H1 (cell line): ENCODE results near the gene USH2A. TPM values are rescaled to one million over a fixed set of nuclear protein-coding genes. Genes with fewer than 3 reads are reported as not detected.

ENCODE experiments used
- CTCF ChIA-PET: fragments of 300-600 bp; sonication (Branson Sonifier 250); formaldehyde crosslinking; loops from one replicate; lab custom pipeline; 2021; ENCODE audit not compliant: partially characterized antibody; lab: Charles Lee
- POLR2A ChIA-PET: fragments of 300-600 bp; sonication (Branson Sonifier 250); formaldehyde crosslinking; loops from one replicate; lab custom pipeline; 2021; ENCODE audit warnings: inconsistent platforms; ENCODE audit not compliant: partially characterized antibody; lab: Charles Lee
- DNase-seq, 2 experiments: peaks; one replicate each; pipeline versions ENCODE4 v3.0.0 to v3.0.0-alpha.2; 2010 to 2022; ENCODE audit warnings: low spot score in 2 of 2, low read depth in 1 of 2, mixed read lengths in 1 of 2
- FAIRE-seq: peaks from 2 replicates; lab custom pipeline; 2011; peaks lifted over from hg19 to GRCh38; lab: Jason Lieb, UNC
- H2AFZ ChIP-seq: 2 replicates; pipeline ENCODE4 v1.8.1; 2012; ENCODE audit warnings: low read length, inconsistent platforms
- H2AK5ac ChIP-seq: 2 replicates; pipeline ENCODE4 v1.6.1; 2013; ENCODE audit warnings: low read depth, low read length
- H2BK120ac ChIP-seq: replicated peaks from 2 replicates; pipeline ENCODE3; 2013; ENCODE audit warnings: low read depth, low read length, inconsistent platforms
- H2BK12ac ChIP-seq: 2 replicates; pipeline ENCODE4 v1.6.1; 2013; ENCODE audit warnings: low read depth, low read length
- H2BK15ac ChIP-seq: 2 replicates; pipeline ENCODE4 v1.6.1; 2013; ENCODE audit warnings: low read length
- H2BK20ac ChIP-seq: 2 replicates; pipeline ENCODE4 v1.6.1; 2013; ENCODE audit warnings: low read length
- H2BK5ac ChIP-seq: 2 replicates; pipeline ENCODE4 v1.6.1; 2013; ENCODE audit warnings: low read depth, low read length
- H3K14ac ChIP-seq: 2 replicates; pipeline ENCODE4 v1.6.1; 2013; ENCODE audit warnings: inconsistent platforms; ENCODE audit not compliant: insufficient read length
- H3K18ac ChIP-seq: 2 replicates; pipeline ENCODE4 v1.6.1; 2013; ENCODE audit warnings: low read length; ENCODE audit errors: extremely low read depth
- H3K23ac ChIP-seq: 2 replicates; pipeline ENCODE4 v1.6.1; 2013; ENCODE audit warnings: inconsistent platforms; ENCODE audit not compliant: insufficient read length
- H3K23me2 ChIP-seq: 2 replicates; pipeline ENCODE4 v1.6.1; 2013; ENCODE audit warnings: low read depth, low read length
- H3K27ac ChIP-seq: 2 replicates; pipeline ENCODE4 v1.6.1; 2011; ENCODE audit warnings: low read depth, low read length, inconsistent platforms
- H3K27me3 ChIP-seq, 4 experiments: replicated peaks in 1 of 4; 1 replicate in 1 of 4; 2 replicates in 3 of 4; pipeline versions ENCODE4 v1.6.1 to v1.8.1; 2011 to 2013; ENCODE audit warnings: low read length in 3 of 4, mild to moderate bottlenecking in 3 of 4, inconsistent platforms in 2 of 4, mixed read lengths in 2 of 4, moderate library complexity in 1 of 4; ENCODE audit not compliant: control insufficient read depth in 3 of 4, insufficient read depth in 3 of 4; ENCODE audit errors: extremely low read depth in 1 of 4
- H3K36me3 ChIP-seq, 4 experiments: 2 replicates each; pipeline versions ENCODE4 v1.6.1 to v1.8.1; 2011 to 2013; ENCODE audit warnings: mild to moderate bottlenecking in 4 of 4, low read length in 3 of 4, moderate library complexity in 2 of 4, control low read depth in 1 of 4, inconsistent platforms in 1 of 4; ENCODE audit not compliant: insufficient read depth in 4 of 4, control insufficient read depth in 2 of 4
- H3K4ac ChIP-seq: replicated peaks from 2 replicates; pipeline ENCODE3; 2013; ENCODE audit warnings: low read length, low read depth, mixed read lengths, inconsistent platforms; ENCODE audit not compliant: insufficient read length
- H3K4me1 ChIP-seq, 4 experiments: replicated peaks in 1 of 4; 1 replicate in 1 of 4; 2 replicates in 3 of 4; pipeline versions ENCODE4 v1.6.1 to v1.8.1; 2011 to 2013; ENCODE audit warnings: low read length in 3 of 4, inconsistent platforms in 2 of 4, mixed read lengths in 1 of 4; ENCODE audit not compliant: insufficient read depth in 4 of 4, control insufficient read depth in 3 of 4
- H3K4me2 ChIP-seq, 2 experiments: 2 replicates each; pipeline versions ENCODE4 v1.6.1 to v1.8.1; 2011 to 2013; ENCODE audit warnings: low read depth in 2 of 2, low read length in 2 of 2, control low read depth in 1 of 2, inconsistent platforms in 1 of 2, mild to moderate bottlenecking in 1 of 2; ENCODE audit not compliant: insufficient read depth in 1 of 2
- H3K4me3 ChIP-seq, 4 experiments: fragments of 200-600, 300-600 bp in 1 of 4; sonication (generic), shearing (Covaris generic), sonication (Bioruptor Twin) in 1 of 4; 2 replicates each; pipeline versions ENCODE4 v1.5.1 to v1.8.1; 2011 to 2016; ENCODE audit warnings: low read length in 4 of 4, low read depth in 3 of 4, control low read depth in 2 of 4, inconsistent platforms in 2 of 4, mild to moderate bottlenecking in 2 of 4, mixed read lengths in 1 of 4, moderate library complexity in 1 of 4; ENCODE audit not compliant: insufficient read depth in 2 of 4; ENCODE audit errors: extremely low read depth in 1 of 4
- H3K56ac ChIP-seq: replicated peaks from 2 replicates; pipeline ENCODE3; 2013; ENCODE audit warnings: low read depth, mild to moderate bottlenecking, mixed read lengths, low read length, inconsistent platforms; ENCODE audit not compliant: insufficient read length
- H3K79me1 ChIP-seq: 2 replicates; pipeline ENCODE4 v1.6.1; 2013; ENCODE audit warnings: low read depth, low read length, control low read depth
- H3K79me2 ChIP-seq, 2 experiments: 2 replicates each; pipeline versions ENCODE4 v1.6.1 to v1.8.1; 2012 to 2013; ENCODE audit warnings: low read length in 2 of 2, mild to moderate bottlenecking in 2 of 2, inconsistent platforms in 1 of 2; ENCODE audit not compliant: insufficient read depth in 2 of 2, control insufficient read depth in 1 of 2
- H3K9ac ChIP-seq, 4 experiments: replicated peaks in 1 of 4; 1 replicate in 1 of 4; 2 replicates in 3 of 4; pipeline versions ENCODE4 v1.6.1 to v1.8.1; 2011 to 2013; ENCODE audit warnings: low read depth in 3 of 4, low read length in 3 of 4, control low read depth in 2 of 4, mild to moderate bottlenecking in 2 of 4, moderate library complexity in 2 of 4, inconsistent platforms in 1 of 4; ENCODE audit errors: extremely low read depth in 1 of 4
- H3K9me3 ChIP-seq, 2 experiments: 2 replicates each; pipeline versions ENCODE4 v1.6.1 to v1.8.1; 2012 to 2013; ENCODE audit warnings: mild to moderate bottlenecking in 2 of 2, moderate library complexity in 2 of 2, control low read depth in 1 of 2, inconsistent platforms in 1 of 2, low read depth in 1 of 2, low read length in 1 of 2, mixed read lengths in 1 of 2; ENCODE audit not compliant: insufficient read depth in 2 of 2
- H4K20me1 ChIP-seq, 2 experiments: replicated peaks in 1 of 2; 2 replicates each; pipeline versions ENCODE3 to v1.8.1; 2011 to 2013; ENCODE audit warnings: inconsistent platforms in 2 of 2, low read length in 2 of 2, mild to moderate bottlenecking in 1 of 2; ENCODE audit not compliant: insufficient read depth in 2 of 2, control insufficient read depth in 1 of 2
- H4K5ac ChIP-seq: 2 replicates; pipeline ENCODE4 v1.6.1; 2013; ENCODE audit warnings: low read length, low read depth, mixed read lengths, inconsistent platforms; ENCODE audit not compliant: insufficient read length
- H4K8ac ChIP-seq: 2 replicates; pipeline ENCODE4 v1.8.0; 2013; ENCODE audit warnings: mild to moderate bottlenecking, moderate library complexity, low read length, inconsistent platforms; ENCODE audit not compliant: insufficient read depth; ENCODE audit errors: extremely low read depth
- H4K91ac ChIP-seq: replicated peaks from 2 replicates; pipeline ENCODE3; 2013; ENCODE audit warnings: low read length, mixed read lengths, inconsistent platforms; ENCODE audit not compliant: insufficient read length
- FOSL1 ChIP-seq: IDR thresholded peaks from 2 replicates; pipeline ENCODE4 v1.6.1; 2011; ENCODE audit warnings: mild to moderate bottlenecking, low read depth, low read length, moderate library complexity; ENCODE audit not compliant: insufficient read depth
- SAP30 ChIP-seq: fragments of 300-600 bp; sonication (generic); IDR thresholded peaks from 2 replicates; pipeline ENCODE4 v1.7.1; 2012; ENCODE audit warnings: low read length, moderate library complexity, mild to moderate bottlenecking, inconsistent platforms; ENCODE audit not compliant: insufficient read depth, insufficient replicate concordance
- WGBS, 2 experiments: shearing (Covaris generic) in 1 of 2; methylation state at CpG; one replicate each; pipeline versions ENCODE4 v1.1.6 to v1.1.7; 2013 to 2015; ENCODE audit warnings: low lambda C conversion rate in 2 of 2, mixed read lengths in 2 of 2, inconsistent platforms in 1 of 2, low coverage in 1 of 2, missing lambda C conversion rate in 1 of 2; ENCODE audit not compliant: insufficient replicate concordance in 2 of 2, insufficient coverage in 1 of 2, insufficient read length in 1 of 2; ENCODE audit errors: extremely low coverage in 1 of 2, missing lambda C conversion rate in 1 of 2; 5-methylcytosine and 5-hydroxymethylcytosine counted together
- polyA plus RNA-seq, 7 experiments: library from polyadenylated mRNA; depleted of rRNA in 3 of 7; stranded (reverse) in 5 of 7; unstranded in 2 of 7; fragments of >200 nt in 5 of 7; fragments of 200-250 nt in 2 of 7; gene quantifications; 1 replicate in 5 of 7; 2 replicates in 1 of 7; 4 replicates in 1 of 7; pipeline versions ENCODE4 v1.2.1 to v1.2.3, GENCODE V29; 2011 to 2013; ENCODE audit warnings: missing spikeins in 2 of 7, mixed read lengths in 2 of 7
- total RNA-seq: library from RNA; stranded (reverse); fragmentation: NEBNext Ultra II Directional; extraction: Animal tissue kit (Norgen Biotek cat#: 25700); gene quantifications from 2 replicates; pipeline ENCODE4 v1.2.1, GENCODE V29; 2021

The USH2A gene
- total and polyA plus RNA-seq, 2 of the 8 experiments (the other 6 are each of a cell fraction or from before 2014, with no cell fraction given) = 0.02 to 0.17 TPM

GRCh38 chr1:216459651-216460207 lies 36.5 kb upstream of the USH2A start:
- Histone ChIP-seq H4K91ac (no peak overlapping the region), H3K27me3 (peaks cover 0 to 1% (median 0%) of the 10 kb centered on the region in 4 experiments; a peak in 1 of 7 replicates), H2AFZ (no peak overlapping the region), H4K20me1 (no peaks in the 10 kb centered on the region), H4K5ac (no peak overlapping the region), H2BK20ac (no peak overlapping the region), H3K23ac (no peak overlapping the region), H3K18ac (no peak overlapping the region), H2BK15ac (no peak overlapping the region), H3K4ac (no peak overlapping the region), H2BK5ac (no peak overlapping the region), H3K4me3 (no peak overlapping the region), H4K8ac (no peak overlapping the region), H2BK120ac (no peak overlapping the region), H3K9ac (no peak overlapping the region), H3K27ac (no peak overlapping the region), H3K56ac (no peak overlapping the region), H3K23me2 (no peaks in the 10 kb centered on the region), H2BK12ac (no peak overlapping the region), H2AK5ac (no peak overlapping the region), H3K79me1 (no peaks in the 10 kb centered on the region), H3K4me1 (peaks cover 0 to 4% (median 0%) of the 10 kb centered on the region in 4 experiments; a peak in 1 of 7 replicates), H3K79me2 (no peaks in the 10 kb centered on the region), H3K9me3 (no peaks in the 10 kb centered on the region), H3K36me3 (no peaks in the 10 kb centered on the region), H3K4me2 (no peak overlapping the region)
- CTCF ChIA-PET = no interaction called here
- FAIRE-seq = no peak
- POLR2A ChIA-PET = no interaction called here
- DNase-seq = no peak
- 88% methylated on average over 3 of the region's 3 CpGs; no CpG with 5 or more reads in 1 of the 2 experiments for WGBS, 2 experiments
- no peak for TF ChIP-seq SAP30
- TF ChIP-seq FOSL1 = no peak
- TF ChIP-seq, all 59 proteins: peak for 0
- no peak overlapping the region for H3K14ac ChIP-seq
